ENCODE results near the gene CFAP69.

CFAP69 gene

DNA sequence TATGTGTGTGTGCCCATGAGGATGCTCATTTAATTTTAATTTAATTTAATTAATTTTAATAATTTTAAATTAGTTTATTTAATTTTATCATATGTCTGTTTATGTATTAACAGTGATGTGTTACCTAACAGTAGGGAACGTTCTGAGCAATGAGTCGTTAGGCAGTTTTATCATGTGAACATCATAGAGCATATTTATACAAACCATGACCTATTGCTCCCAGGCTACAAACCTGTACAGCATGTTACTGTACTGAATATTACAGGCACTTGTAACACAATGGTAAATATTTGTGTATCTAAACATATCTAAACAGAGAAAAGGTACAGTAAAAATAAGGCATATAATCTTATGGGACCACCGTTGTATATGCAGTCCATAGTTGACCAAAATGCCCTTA lies 13.7 kb upstream of the CFAP69 start:
- H3K4me3 ChIP-seq (ENCODE audit: low read depth, low read length): no peak overlapping the region
- TF ChIP-seq, protein P1, sequence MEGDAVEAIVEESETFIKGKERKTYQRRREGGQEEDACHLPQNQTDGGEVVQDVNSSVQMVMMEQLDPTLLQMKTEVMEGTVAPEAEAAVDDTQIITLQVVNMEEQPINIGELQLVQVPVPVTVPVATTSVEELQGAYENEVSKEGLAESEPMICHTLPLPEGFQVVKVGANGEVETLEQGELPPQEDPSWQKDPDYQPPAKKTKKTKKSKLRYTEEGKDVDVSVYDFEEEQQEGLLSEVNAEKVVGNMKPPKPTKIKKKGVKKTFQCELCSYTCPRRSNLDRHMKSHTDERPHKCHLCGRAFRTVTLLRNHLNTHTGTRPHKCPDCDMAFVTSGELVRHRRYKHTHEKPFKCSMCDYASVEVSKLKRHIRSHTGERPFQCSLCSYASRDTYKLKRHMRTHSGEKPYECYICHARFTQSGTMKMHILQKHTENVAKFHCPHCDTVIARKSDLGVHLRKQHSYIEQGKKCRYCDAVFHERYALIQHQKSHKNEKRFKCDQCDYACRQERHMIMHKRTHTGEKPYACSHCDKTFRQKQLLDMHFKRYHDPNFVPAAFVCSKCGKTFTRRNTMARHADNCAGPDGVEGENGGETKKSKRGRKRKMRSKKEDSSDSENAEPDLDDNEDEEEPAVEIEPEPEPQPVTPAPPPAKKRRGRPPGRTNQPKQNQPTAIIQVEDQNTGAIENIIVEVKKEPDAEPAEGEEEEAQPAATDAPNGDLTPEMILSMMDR (conservative IDR thresholded peaks at IDR 0.05; ENCODE audit: low read depth, low read length): no peak
- DNase-seq (ENCODE audit: low read depth): no peak

DNA sequence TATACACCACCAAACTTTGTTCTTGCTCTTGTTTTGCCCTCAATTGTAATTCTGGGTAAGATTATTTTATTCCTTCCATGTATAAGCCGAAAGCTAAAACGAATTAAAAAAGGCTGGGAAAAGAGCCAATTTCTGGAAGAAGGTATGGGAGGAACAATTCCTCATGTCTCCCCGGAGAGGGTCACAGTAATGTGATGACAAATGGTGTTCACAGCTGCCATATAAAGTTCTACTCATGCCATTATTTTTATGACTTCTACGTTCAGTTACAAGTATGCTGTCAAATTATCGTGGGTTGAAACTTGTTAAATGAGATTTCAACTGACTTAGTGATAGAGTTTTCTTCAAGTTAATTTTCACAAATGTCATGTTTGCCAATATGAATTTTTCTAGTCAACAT lies 12.5 kb upstream of the CFAP69 start:
- no peak for DNase-seq (ENCODE audit: low read depth)
- TF ChIP-seq, protein P1 (conservative IDR thresholded peaks at IDR 0.05; ENCODE audit: low read depth, low read length): no peak
- no peak overlapping the region for H3K4me3 ChIP-seq (ENCODE audit: low read depth, low read length)

DNA sequence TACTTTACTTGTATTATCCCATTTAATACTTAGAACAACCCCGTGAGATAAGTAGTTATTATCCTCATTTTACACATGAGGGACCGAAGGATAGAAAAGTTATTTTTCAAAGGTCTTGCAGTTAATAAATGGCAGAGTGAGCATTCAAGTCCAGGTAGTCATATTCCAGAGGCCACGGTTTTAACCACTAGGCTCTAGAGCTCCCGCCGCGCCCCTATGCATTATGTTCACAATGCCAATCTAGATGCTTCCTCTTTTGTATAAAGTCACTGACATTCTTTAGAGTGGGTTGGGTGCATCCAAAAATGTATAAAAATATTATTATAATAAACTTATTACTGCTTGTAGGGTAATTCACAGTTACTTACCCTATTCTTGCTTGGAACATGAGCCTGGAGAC lies 11.4 kb upstream of the CFAP69 start:
- H3K4me3 ChIP-seq (ENCODE audit: low read depth, low read length): no peak overlapping the region
- TF ChIP-seq, protein P1 (conservative IDR thresholded peaks at IDR 0.05; ENCODE audit: low read depth, low read length): no peak
- DNase-seq (ENCODE audit: low read depth): no peak

DNA sequence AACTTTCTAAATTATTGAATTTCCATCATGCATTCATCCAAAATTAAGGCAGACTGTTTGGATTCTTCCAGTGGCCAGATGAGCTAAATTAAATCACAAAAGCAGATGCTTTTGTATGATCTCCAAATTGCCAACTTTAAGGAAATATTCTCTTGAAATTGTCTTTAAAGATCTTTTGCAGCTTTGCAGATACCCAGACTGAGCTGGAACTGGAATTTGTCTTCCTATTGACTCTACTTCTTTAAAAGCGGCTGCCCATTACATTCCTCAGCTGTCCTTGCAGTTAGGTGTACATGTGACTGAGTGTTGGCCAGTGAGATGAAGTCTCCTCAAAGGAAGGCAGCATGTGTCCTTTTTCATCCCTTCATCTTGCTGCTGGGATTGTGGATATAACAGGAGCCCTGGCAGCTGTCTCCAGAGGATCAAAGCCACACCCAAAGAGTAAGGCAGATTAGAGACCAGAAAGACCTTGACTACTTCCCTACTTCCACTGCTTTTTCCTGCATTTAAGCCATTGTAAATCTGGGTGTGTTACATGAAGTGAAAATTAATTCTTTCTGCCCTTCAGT lies 8.2 kb upstream of the CFAP69 start:
- no peak overlapping the region for H3K4me3 ChIP-seq (ENCODE audit: low read depth, low read length)
- TF ChIP-seq, protein P1 (conservative IDR thresholded peaks at IDR 0.05; ENCODE audit: low read depth, low read length): no peak
- DNase-seq (ENCODE audit: low read depth): no peak

DNA sequence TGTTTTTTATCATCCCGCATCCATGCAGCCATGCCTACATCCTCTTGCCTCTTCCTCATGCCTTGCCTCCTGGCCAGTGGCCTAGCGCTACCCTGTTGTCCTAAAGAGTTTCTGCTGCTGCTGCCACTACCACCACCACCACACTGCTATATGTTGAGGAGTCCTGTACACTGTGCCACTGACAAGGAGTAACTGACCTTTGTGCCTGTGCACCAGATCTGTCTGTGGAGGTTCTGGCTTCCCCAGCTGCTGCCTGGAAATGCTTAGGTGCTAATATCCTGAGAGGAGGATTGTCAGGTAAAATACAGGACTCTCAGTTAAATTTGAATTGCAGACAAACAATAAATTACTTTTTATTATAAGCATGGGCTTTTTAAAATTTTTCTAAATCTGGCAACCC lies 7.0 kb upstream of the CFAP69 start:
- H3K4me3 ChIP-seq (ENCODE audit: low read depth, low read length): no peak overlapping the region
- no peak for DNase-seq (ENCODE audit: low read depth)
- TF ChIP-seq, protein P1 (conservative IDR thresholded peaks at IDR 0.05; ENCODE audit: low read depth, low read length): no peak

DNA sequence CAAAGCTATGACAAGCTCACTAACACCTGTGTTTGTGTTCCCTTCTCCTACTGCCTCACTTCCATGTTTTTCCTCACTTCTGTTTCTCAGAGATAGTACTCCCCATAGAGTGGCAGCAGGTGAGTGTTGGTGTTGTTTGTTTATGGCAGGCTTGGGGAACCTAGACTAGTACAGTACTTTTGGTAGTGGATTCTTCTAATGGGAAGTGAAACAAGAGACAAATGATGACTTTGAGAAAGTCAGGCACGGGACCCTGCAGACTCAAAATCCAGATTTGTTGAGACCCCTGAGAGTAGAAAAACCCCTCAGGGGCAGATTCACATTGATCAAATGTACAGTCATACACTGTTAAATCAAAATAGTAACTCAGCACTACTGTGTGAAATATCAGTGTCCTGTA lies 6.4 kb upstream of the CFAP69 start:
- DNase-seq (ENCODE audit: low read depth): no peak
- TF ChIP-seq, protein P1 (conservative IDR thresholded peaks at IDR 0.05; ENCODE audit: low read depth, low read length): no peak
- H3K4me3 ChIP-seq (ENCODE audit: low read depth, low read length): no peak overlapping the region

DNA sequence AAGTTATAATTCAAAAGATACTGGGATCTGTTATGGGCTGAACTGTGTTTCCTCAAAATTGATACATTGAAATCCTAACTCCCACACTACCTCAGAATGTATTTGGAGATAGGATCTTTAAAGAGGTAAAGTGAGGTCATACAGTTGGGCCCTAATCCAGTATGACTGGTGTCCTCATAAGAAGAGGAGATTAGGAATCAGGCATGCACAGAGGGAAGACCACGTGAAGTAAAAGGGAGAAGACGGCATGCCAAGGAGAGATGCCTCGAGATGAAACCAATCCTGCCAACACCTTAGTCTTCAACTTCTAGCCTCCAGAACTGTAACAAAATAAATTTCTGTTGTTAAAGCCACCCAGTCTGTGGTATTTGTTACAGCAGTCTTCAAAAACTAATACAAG lies 5.9 kb upstream of the CFAP69 start:
- DNase-seq (ENCODE audit: low read depth): no peak
- no peak overlapping the region for H3K4me3 ChIP-seq (ENCODE audit: low read depth, low read length)

More for the DNA sequence above, 5.9 kb upstream of the CFAP69 start:
- TF ChIP-seq, protein P1 (conservative IDR thresholded peaks at IDR 0.05; ENCODE audit: low read depth, low read length): no peak

All from choroid plexus epithelial cell (primary cell).